OCI-M2 (cell line): ENCODE results near the gene MARK1.

ENCODE experiments used
- DNase-seq: peaks from one replicate; lab custom pipeline; 2025; ENCODE audit not compliant: unreplicated experiment; lab: John Stamatoyannopoulos, UW

Gene MARK1

GRCh38 chr1:220527908-220528678 is at the start of gene MARK1:
MARK1 (plus strand) TSS chr1:220528136; CDS start chr1:220528823, 687 bp downstream.
- DNase-seq, result no peak

- DNase-seq, result no peak
Measured at GRCh38 chr1:220483700-220484099, 44.2 kb upstream of the MARK1 start.

- DNase-seq, result no peak
Measured at GRCh38 chr1:220484135-220484534, 43.8 kb upstream of the MARK1 start.

- no peak for DNase-seq
Measured at GRCh38 chr1:220485131-220485530, 42.8 kb upstream of the MARK1 start.

- DNase-seq, result no peak
Measured at GRCh38 chr1:220485791-220486190, 42.1 kb upstream of the MARK1 start.

GRCh38 chr1:220487297-220487820 is 40.6 kb upstream of the MARK1 start:
- DNase-seq, result no peak

- DNase-seq, result no peak
Measured at GRCh38 chr1:220491891-220492290, 36.0 kb upstream of the MARK1 start.

- no peak for DNase-seq
Measured at GRCh38 chr1:220497220-220497947, 30.6 kb upstream of the MARK1 start.

GRCh38 chr1:220498188-220498587 is 29.7 kb upstream of the MARK1 start:
- no peak for DNase-seq

GRCh38 chr1:220500372-220500771 is 27.6 kb upstream of the MARK1 start:
- DNase-seq, result no peak

GRCh38 chr1:220504329-220504728 is 23.6 kb upstream of the MARK1 start:
- DNase-seq, result no peak

GRCh38 chr1:220507085-220507484 is 20.9 kb upstream of the MARK1 start:
- DNase-seq, result no peak

GRCh38 chr1:220511179-220511578 is 16.8 kb upstream of the MARK1 start:
- DNase-seq, result no peak

- no peak for DNase-seq
Measured at GRCh38 chr1:220511785-220512184, 16.2 kb upstream of the MARK1 start.

- no peak for DNase-seq
Measured at GRCh38 chr1:220513834-220514233, 14.1 kb upstream of the MARK1 start.

GRCh38 chr1:220514256-220514655 is 13.7 kb upstream of the MARK1 start:
- no peak for DNase-seq

GRCh38 chr1:220516014-220516721 is 11.8 kb upstream of the MARK1 start:
- no peak for DNase-seq

- DNase-seq, result no peak
Measured at GRCh38 chr1:220516722-220517042, 11.3 kb upstream of the MARK1 start.

- no peak for DNase-seq
Measured at GRCh38 chr1:220521778-220522177, 6.2 kb upstream of the MARK1 start.

- no peak for DNase-seq
Measured at GRCh38 chr1:220526294-220526693, 1.6 kb upstream of the MARK1 start.

GRCh38 chr1:220527279-220527907 is 543 bp upstream of the MARK1 start:
- DNase-seq, result no peak
